ENCODE data around the gene ARFGEF3.

GRCh38 chr6:138371720-138372119 is 210.0 kb downstream of the ARFGEF3 start:
- no peak for TF ChIP-seq CTCF (IDR thresholded peaks at IDR 0.05)
- no peak for TF ChIP-seq POLR2A (IDR thresholded peaks at IDR 0.05; ENCODE audit: low read depth)
